ENCODE measurements around the gene RRP12.
"Not testable (repeated sequence)": the region's sequence is repeated elsewhere in the genome, so short reads cannot be mapped to it uniquely, and the experiment has no call there.

RRP12 gene

GRCh38 chr10:97425964-97426775, 25.0 kb upstream of the RRP12 start, which contains the start of gene PGAM1:
TSS of gene PGAM1 (plus strand) at chr10:97426191. CDS start at chr10:97426308, 117 bp downstream.
- peak within 1 kb of the TSS; percentile 79 for H3K4me3 ChIP-seq (ENCODE audit: low read depth, low read length)
- TF ChIP-seq, protein P1, sequence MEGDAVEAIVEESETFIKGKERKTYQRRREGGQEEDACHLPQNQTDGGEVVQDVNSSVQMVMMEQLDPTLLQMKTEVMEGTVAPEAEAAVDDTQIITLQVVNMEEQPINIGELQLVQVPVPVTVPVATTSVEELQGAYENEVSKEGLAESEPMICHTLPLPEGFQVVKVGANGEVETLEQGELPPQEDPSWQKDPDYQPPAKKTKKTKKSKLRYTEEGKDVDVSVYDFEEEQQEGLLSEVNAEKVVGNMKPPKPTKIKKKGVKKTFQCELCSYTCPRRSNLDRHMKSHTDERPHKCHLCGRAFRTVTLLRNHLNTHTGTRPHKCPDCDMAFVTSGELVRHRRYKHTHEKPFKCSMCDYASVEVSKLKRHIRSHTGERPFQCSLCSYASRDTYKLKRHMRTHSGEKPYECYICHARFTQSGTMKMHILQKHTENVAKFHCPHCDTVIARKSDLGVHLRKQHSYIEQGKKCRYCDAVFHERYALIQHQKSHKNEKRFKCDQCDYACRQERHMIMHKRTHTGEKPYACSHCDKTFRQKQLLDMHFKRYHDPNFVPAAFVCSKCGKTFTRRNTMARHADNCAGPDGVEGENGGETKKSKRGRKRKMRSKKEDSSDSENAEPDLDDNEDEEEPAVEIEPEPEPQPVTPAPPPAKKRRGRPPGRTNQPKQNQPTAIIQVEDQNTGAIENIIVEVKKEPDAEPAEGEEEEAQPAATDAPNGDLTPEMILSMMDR (IDR thresholded peaks at IDR 0.05; ENCODE audit: borderline replicate concordance, insufficient read depth, low read depth, low read length), result peak; percentile 90

DNA sequence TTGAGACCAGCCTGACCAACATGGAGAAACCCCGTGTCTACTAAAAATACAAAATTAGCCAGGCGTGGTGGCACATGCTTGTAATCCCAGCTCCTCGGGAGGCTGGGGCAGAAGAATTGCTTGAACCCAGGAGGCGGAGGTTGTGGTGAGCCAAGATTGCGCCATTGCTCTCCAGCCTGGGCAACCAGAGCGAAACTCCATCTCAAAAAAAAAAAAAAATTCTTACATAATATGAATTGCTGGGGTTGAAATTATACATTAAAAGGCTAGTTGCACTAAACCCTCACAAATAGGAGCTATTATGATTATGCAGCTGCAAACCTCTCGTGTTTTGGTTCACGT, 22.6 kb upstream of the RRP12 start:
- H3K4me3 ChIP-seq (ENCODE audit: low read depth, low read length), result not testable (repeated sequence)

DNA sequence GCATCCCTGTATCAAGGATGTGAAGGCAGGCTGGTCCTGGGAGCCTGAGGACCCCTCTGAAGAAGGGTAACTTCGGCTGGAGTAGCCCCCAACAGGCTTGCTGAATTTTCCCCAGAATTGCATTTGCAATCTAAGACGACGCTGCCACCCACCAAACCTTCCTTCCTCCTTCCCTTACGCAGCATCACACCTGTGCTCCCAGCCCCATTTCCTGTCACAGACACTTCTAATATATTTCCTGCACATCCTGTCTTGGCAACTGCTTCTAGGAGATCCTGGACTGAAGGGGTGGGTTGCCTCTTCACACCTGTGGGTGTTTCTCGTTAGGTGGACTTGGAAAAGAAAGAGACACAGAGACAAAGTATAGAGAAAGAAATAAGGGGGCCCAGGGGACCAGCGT, 15.4 kb upstream of the RRP12 start:
- H3K4me3 ChIP-seq (ENCODE audit: low read depth, low read length), result no peak overlapping the region
- TF ChIP-seq, protein P1 (IDR thresholded peaks at IDR 0.05; ENCODE audit: borderline replicate concordance, insufficient read depth, low read depth, low read length), result no peak

DNA sequence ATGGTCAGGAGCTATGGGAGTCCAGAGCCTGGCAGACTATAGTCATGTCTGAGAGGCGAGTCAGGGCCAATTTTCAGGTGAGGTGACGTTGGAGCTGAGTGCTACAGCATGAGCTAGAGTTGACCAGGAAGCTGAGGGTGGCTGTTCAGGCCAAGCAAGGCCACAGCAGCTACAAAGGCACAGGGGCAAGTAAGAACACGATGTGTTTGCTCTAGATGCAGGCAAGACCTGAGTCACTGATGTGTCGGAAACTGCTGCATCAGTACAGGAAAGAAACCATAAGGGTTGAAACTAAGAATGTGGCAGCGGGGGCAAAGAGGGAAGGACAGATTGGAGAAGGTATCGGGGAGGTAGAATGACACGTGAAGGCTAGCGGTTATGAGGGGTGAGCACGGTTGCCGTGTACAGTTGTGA, 11.8 kb upstream of the RRP12 start:
- no peak overlapping the region for H3K4me3 ChIP-seq (ENCODE audit: low read depth, low read length)
- TF ChIP-seq, protein P1 (IDR thresholded peaks at IDR 0.05; ENCODE audit: borderline replicate concordance, insufficient read depth, low read depth, low read length), result no peak

GRCh38 chr10:97411406-97411805, 10.3 kb upstream of the RRP12 start:
- TF ChIP-seq, protein P1 (IDR thresholded peaks at IDR 0.05; ENCODE audit: borderline replicate concordance, insufficient read depth, low read depth, low read length), result no peak
- H3K4me3 ChIP-seq (ENCODE audit: low read depth, low read length), result no peak overlapping the region

- H3K4me3 ChIP-seq (ENCODE audit: low read depth, low read length), result no peak overlapping the region
- TF ChIP-seq, protein P1 (IDR thresholded peaks at IDR 0.05; ENCODE audit: borderline replicate concordance, insufficient read depth, low read depth, low read length), result no peak
Measured at GRCh38 chr10:97408496-97408992, 7.4 kb upstream of the RRP12 start.

GRCh38 chr10:97407952-97408248, 6.8 kb upstream of the RRP12 start:
- TF ChIP-seq, protein P1 (IDR thresholded peaks at IDR 0.05; ENCODE audit: borderline replicate concordance, insufficient read depth, low read depth, low read length), result no peak
- H3K4me3 ChIP-seq (ENCODE audit: low read depth, low read length), result no peak overlapping the region
